ENCODE data around the gene RAP1GDS1.
"Not testable (repeated sequence)": the region's sequence is repeated elsewhere in the genome, so short reads cannot be mapped to it uniquely, and the experiment has no call there.

The RAP1GDS1 gene

GRCh38 chr4:98421111-98421510 lies 159.9 kb downstream of the RAP1GDS1 start:
- no peak for DNase-seq (ENCODE audit: low read depth in 4 of 4, low spot score in 1 of 4)

DNA sequence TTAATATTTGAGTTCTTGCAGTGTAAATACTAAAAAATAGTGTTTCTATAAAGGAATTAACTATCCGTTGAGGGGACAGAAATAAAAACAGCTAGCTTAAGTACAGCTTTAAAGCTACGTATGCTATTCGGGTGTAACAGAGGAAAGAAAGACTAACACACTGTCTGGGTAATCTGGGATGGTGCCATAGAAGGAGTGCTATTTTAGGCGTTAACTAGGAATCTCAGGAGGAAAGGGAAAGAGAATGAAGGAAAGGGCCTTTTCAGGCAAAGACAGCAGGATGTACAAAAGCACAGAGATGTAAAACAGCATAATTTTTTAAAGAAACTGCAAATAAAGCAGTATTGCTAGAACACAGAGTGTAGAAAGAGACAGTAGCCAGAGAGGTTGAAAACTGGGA lies 161.8 kb downstream of the RAP1GDS1 start:
- DNase-seq (ENCODE audit: low read depth in 4 of 4, low spot score in 1 of 4) = no peak

- DNase-seq (ENCODE audit: low read depth in 4 of 4, low spot score in 1 of 4) = no peak
Measured at GRCh38 chr4:98430708-98431403, 169.7 kb downstream of the RAP1GDS1 start.

DNA sequence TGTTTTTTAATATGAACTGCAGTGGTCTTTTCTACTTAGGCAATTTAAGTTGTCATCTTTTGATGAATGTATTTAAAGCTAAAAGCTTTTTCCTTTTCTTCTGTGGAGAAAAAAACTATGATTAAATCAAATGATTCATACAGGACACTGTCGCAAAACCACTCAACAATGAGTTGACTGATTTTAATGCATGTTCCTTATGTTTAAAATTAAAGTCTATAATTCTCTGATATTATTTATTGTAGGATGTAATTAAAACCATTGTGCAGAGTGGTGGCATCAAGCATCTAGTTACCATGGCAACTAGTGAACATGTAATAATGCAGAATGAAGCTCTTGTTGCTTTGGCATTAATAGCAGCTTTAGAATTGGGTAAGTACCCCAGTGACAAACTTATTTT lies 172.5 kb downstream of the RAP1GDS1 start:
- DNase-seq (ENCODE audit: low read depth in 4 of 4, low spot score in 1 of 4) = no peak

DNA sequence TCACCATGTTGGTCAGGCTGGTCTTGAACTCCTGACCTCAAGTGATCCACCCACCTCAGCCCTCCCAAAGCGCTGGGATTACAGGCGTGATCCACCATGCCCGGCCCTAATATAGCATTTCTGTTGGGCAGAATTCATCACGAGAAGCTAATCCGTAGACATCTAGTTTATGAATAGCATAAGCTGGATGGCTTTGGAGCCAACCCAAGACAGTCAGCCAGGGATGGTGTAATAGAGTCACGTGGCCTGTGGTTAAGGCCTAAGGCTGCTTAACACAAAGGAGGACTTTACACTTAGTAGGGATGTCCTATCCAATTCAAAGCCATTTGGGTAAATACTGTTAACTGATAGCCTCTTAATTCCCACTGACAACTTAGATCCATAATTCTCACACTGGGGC lies 173.6 kb downstream of the RAP1GDS1 start:
- DNase-seq (ENCODE audit: low read depth in 4 of 4, low spot score in 1 of 4) = no peak

DNA sequence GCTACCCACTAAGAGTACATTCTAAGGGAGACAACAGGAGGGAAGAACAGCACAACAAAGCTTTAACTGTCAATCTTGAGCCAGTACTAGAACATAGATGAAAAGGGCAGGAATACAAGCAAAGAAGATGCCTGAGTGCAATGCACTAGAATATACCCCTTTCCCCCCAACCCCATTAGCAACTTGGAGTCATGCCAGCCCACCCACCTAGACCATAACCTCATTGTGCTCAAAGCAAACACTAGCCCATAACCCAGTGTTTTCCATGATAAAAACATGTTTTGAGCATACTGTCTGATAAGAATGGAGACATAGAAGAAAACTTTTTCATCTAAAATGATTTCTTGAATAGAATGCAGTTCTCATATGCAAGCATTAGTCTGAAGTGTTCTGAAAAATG lies 183.2 kb downstream of the RAP1GDS1 start:
- no peak for DNase-seq (ENCODE audit: low read depth in 4 of 4, low spot score in 1 of 4)

GRCh38 chr4:98446499-98447375 lies 185.6 kb downstream of the RAP1GDS1 start:
- DNase-seq (ENCODE audit: low read depth in 4 of 4, low spot score in 1 of 4) = peak in 1 of 4 experiments; percentile 28

GRCh38 chr4:98447648-98448047 lies 186.5 kb downstream of the RAP1GDS1 start:
- no peak for DNase-seq (ENCODE audit: low read depth in 4 of 4, low spot score in 1 of 4)

GRCh38 chr4:98448908-98449307 lies 187.7 kb downstream of the RAP1GDS1 start:
- no peak for DNase-seq (ENCODE audit: low read depth in 4 of 4, low spot score in 1 of 4)

DNA sequence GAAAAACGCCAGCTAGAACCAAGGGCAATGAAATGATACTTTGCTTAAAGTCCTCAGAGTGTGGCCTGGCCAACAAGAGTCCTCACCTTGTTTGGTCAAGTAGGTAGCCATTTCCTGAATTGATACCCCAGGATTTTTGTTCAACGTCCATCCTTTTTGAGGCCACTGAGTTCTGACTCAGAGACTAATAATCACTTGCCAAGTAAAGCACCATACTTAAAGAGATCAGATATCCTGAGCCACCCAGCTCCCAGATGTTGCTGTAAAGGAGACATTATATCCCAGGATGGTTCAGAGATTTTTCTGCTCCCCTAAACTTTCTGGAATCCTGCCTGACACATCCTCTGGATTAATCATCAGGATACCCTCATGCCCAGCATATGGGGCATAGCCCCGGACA lies 190.9 kb downstream of the RAP1GDS1 start:
- DNase-seq (ENCODE audit: low read depth in 4 of 4, low spot score in 1 of 4) = no peak

DNA sequence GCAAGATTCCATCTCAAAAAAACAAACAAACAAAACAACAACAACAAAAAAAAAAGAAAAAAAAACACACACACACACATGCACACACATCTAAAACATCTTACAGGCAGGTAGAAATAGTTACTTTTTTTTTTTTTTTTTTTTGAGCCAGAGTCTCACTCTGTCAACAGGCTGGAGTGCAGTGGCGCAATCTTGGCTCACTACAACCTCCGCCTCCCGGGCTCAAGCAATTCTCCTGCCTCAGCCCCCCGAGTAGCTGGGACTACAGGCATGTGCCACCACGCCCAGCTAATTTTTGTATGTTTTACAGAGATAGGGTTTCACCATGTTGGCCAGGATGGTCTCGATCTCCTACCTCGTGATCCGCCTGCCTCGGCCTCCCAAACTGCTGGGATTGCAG lies 196.2 kb downstream of the RAP1GDS1 start:
- DNase-seq (ENCODE audit: low read depth in 4 of 4, low spot score in 1 of 4) = not testable (repeated sequence)

- DNase-seq (ENCODE audit: low read depth in 4 of 4, low spot score in 1 of 4) = not testable (repeated sequence)
Measured at GRCh38 chr4:98461121-98461865, 200.1 kb downstream of the RAP1GDS1 start.

DNA sequence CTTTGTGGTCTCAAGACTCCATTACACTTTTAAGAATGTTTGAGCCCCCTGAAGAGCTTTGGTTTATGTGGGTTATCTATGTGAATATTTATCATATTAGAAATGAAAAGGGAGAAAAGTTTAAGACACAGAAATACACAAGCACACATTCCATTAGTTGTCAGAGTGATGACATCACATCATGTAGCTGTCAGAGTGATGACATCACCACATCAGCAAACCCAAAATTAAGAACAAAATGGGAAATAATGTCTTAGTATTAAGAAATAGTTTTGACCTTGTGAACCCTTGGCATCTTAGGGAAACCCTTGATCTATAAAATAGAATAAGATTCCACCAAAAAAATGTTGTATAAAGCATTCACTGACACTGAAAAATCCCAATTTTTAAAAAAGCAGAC lies 201.3 kb downstream of the RAP1GDS1 start:
- DNase-seq (ENCODE audit: low read depth in 4 of 4, low spot score in 1 of 4) = no peak

GRCh38 chr4:98466868-98467599 lies 205.8 kb downstream of the RAP1GDS1 start:
- no peak for DNase-seq (ENCODE audit: low read depth in 4 of 4, low spot score in 1 of 4)

GRCh38 chr4:98467627-98468072 lies 206.5 kb downstream of the RAP1GDS1 start:
- peak; percentile 25 to 59 (median 48) for DNase-seq (ENCODE audit: low read depth in 4 of 4, low spot score in 1 of 4)

- DNase-seq (ENCODE audit: low read depth in 4 of 4, low spot score in 1 of 4) = no peak
Measured at GRCh38 chr4:98468709-98469108, 207.5 kb downstream of the RAP1GDS1 start.

GRCh38 chr4:98469771-98470170 lies 208.6 kb downstream of the RAP1GDS1 start:
- DNase-seq (ENCODE audit: low read depth in 4 of 4, low spot score in 1 of 4) = no peak

GRCh38 chr4:98470366-98470765 lies 209.2 kb downstream of the RAP1GDS1 start:
- DNase-seq (ENCODE audit: low read depth in 4 of 4, low spot score in 1 of 4) = no peak

- DNase-seq (ENCODE audit: low read depth in 4 of 4, low spot score in 1 of 4) = no peak
Measured at GRCh38 chr4:98470831-98471230, 209.6 kb downstream of the RAP1GDS1 start.

GRCh38 chr4:98473046-98473445 lies 211.9 kb downstream of the RAP1GDS1 start:
- DNase-seq (ENCODE audit: low read depth in 4 of 4, low spot score in 1 of 4) = no peak

- DNase-seq (ENCODE audit: low read depth in 4 of 4, low spot score in 1 of 4) = no peak
Measured at GRCh38 chr4:98474408-98474844, 213.2 kb downstream of the RAP1GDS1 start.

Measured in stimulated activated CD4-positive, alpha-beta T cell treated with anti-CD3 and anti-CD28 coated beads, Interleukin-1b, Interleukin-23, amount 100 ng/mL, for 24 hours (primary cell).